Stimulated activated CD4-positive, alpha-beta T cell treated with anti-CD3 and anti-CD28 coated beads, TNF-alpha, amount 100 ng/mL, for 24 hours (primary cell): ENCODE data around the gene DLGAP1.
"Not testable (repeated sequence)": the region's sequence is repeated elsewhere in the genome, so short reads cannot be mapped to it uniquely, and the experiment has no call there.

ENCODE experiments used
- DNase-seq, 3 experiments: peaks; one replicate each; pipeline ENCODE4 v3.0.0-alpha.2; 2020; ENCODE audit warnings: low read depth in 3 of 3

DLGAP1 gene

DNA sequence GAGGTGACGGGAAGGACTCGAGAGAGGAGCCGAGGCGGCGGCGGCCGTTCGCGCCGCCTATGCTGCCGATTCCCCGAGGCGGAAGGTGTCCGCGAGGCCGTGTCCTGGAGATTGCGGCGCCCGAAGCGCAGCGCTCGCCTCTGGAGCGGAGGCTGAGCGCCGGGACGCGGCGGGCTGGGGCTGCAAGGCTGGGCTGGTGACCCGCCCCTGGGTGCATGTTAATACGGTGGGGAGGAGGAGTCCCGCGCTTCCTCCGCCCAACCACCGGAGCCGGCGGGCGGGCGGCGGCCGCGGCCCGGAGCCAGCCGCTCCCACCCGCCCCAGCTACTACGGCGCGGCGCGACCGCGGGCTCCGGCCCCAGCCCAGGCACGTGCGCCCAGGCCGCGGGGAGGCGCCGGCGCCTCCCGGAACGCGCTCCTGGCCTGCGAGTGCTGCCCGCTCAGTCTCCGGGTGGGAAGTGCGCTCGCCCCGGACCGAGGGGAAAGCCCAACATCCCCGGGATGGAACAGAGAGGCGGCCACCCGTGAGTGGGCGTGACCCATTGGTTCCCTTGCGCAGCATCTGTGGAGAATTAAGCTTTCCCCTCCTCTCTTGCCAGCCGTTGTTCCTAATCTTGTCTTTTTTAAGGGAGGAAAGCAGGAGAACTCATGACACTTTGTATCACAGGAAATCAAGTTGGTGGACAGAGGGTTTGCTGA, at the start of gene DLGAP1:
DLGAP1 (minus strand) TSS at position 195 of the 699 bp plus-strand sequence.
- DNase-seq, result peak in 1 of 3 experiments; percentile 2

DNA sequence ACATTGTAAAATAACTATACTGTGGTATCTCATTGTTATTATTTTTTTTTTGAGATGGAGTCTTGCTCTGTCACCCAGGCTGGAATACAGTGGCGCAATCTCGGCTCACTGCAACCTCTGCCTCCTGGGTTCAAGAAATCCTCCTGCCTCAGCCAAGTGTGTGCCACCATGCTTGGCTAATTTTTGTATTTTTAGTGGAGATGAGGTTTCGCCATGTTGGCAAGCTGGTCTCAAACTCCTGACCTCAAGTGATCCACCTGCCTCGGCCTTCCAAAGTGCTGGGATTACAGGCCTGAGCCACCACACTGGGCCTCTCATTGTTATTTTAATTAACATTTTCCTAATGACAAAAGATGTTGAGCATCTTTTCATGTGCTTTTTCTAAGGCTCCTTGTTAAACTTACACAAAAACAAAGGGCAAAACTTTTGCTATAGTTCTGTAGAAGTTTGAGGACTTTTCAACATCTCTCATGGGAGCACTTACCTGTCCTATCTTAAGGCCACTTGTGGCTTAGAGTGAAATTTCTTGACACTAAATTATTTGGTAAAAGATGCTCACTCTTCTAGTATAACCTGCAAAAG, 39.7 kb upstream of the DLGAP1 start:
- DNase-seq, result not testable (repeated sequence)

DNA sequence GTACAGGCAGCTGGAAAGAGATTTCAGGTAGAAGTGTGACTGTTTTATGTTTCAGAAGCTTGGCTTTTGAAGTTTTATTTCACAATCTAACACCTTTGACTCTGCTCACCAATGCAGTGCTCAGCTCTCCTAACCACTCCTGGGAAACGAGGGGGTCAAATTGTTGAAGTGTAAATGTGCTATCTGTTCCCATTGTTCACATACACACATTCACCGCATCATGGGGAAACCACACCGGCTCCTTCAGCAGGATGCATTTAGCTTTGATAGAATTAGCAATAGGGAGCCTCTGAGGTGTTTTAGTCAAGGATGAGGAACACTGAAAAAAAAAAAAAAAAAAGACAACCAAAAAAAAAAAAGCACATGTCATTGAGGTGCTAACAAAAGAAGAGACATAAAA, 13.4 kb upstream of the DLGAP1 start:
- no peak for DNase-seq

DNA sequence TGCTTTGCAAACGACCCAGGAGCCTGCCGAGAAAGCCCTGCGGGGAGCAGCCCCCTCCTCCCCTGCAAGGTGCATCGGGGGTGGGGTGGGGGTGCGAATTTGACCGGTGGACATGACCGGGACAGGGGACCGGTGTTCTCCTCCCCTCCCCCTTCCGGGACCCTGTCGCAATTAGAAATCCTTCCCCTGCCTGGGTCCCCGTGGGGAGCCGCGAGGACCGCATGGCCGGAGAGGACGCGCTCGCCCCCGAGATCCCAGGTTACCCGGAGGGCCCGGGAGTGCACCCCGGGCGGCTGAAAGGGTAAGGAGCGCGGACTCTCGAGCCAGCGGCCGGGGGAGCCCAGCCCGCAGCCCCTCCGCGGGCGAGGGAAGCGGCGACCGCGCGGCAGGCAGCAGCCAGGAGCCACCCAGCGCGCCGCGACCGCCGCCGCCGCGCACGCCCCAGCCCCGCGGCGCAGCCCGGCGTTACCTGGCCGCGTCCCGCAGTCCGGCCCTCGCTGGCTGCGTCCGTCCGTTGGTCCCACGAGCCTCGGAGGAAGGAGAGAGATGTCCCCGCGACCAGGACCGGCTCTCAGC, 482 bp downstream of the DLGAP1 start:
- DNase-seq, result no peak

DNA sequence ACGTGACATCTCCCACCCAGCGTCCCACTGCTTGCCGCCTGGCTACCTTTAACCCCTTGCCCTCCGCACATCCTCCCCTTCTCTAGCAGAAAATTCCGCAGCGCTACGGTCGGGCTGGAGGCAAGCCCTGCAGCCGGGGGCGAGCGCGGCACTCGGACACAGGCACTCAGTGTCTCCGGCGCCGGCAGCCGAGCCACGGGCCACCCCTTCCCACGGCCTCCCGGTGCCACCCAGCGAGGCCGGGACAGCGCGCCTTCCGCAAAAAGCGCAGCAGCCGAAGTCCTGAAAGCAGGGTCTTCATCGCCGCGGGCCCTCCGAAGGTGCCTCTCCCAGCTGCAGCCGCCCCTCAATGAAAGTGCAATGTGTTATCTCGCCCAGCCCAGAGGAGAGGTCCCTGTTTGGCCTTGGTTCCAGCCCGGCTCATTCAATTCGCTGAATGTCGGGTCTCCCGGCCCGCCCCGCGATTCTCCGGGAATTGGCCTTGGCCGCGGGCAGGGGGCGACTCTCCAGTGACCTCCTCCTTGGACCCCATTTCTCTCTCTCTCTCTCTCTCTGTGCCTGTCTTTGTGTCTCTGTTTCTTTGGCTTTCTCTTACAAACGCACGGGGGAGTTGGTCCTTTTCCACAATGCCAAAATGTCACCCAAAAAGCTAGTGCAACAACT, 1.1 kb downstream of the DLGAP1 start:
- DNase-seq, result no peak

DNA sequence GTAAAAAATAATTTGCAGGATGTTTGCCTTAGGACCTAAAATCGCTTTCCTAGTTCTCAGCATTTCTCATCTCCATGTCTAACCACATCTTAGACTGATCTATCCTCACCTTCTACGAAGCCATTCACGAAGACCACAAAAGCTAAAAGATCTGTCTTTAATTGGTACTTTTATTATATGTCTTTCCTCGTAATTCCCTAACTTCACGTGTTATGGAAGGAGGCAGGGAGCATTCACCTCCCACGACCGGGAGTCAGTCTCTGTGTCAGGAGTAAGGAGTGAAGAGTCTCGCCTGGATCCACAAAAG, 1.6 kb downstream of the DLGAP1 start:
- DNase-seq, result no peak

DNA sequence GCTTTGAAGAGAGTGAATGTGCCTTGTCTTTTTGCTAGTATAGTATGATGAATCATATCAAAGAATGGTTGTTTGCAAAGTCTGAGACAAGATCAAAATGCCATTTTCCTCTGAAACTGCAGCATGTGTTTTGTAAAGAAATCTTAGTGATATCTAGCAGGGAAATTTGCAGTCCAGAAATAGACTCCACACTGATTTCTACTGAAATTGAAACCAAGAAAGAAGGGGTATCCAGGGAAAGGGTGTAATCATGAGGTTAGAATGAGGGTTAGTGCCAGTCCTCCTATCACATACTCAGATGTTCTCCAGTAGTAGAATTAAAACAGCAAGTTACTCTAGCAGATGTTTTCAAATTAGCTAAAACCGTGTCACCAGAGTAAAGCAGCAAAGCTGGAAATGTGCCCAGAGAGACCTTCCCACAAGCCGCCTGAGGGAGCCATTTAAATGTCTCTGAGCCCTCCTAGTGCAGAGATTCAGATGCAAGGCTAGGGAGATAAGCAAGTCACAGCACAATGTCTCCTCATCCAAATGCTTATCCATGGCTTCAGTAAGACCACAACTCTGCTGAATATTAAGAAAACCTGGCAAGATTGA, 4.9 kb downstream of the DLGAP1 start:
- no peak for DNase-seq

DNA sequence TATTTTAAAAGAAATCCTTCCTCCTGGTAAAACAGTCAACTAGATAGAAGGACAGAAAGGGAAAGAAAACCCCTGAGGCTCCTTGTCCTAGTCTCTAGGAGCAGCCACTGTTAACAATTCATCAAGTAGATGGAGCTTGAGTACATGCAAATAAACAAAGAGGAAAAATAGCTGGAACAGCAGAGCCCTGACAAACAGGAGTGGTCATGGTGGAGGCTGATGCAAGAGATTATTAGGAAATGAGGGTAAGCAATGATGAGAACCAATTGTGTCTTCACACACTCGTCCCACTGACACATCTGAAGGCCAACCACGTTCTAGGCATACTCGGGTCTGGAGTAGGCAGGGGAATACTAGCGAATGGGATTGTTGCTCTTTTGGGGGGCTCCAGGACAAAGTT, 9.2 kb downstream of the DLGAP1 start:
- no peak for DNase-seq

DNA sequence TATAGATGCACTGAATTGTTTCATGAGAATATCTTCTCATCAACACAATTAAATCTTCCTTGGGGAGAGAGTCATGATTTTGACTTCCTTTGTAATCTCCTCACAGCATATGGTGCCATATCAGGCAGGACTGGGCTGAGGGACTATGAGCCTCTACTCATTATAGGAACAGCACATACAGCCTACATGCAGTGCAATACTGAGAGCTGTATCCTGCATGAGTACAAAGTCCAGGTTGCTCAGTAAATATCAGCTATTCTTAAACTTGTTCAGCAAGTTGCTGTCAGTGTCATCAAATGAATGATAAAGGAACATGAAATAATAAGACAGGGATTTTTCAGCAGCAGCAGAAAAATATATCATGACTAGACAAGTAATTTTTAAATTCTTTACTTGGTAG, 10.8 kb downstream of the DLGAP1 start:
- DNase-seq, result no peak

DNA sequence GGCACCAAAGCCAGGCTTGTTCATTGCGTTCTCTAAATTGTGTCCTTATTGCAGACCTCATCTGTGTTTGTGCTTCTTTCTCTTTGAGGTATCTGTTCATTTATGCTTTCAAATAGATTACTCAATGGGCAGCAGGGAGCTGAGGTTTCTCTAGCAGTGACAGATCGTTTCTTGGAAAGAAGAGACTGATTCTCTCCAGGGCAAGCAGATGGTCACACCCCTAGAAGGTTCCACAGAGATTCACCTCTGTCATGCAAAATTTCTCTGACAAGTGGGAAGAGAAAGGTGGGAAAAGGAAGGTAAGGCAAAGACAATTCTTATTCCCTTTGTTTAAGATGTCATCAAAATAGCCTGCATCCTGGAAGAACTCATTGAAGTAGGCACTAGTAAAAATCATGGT, 14.0 kb downstream of the DLGAP1 start:
- no peak for DNase-seq

DNA sequence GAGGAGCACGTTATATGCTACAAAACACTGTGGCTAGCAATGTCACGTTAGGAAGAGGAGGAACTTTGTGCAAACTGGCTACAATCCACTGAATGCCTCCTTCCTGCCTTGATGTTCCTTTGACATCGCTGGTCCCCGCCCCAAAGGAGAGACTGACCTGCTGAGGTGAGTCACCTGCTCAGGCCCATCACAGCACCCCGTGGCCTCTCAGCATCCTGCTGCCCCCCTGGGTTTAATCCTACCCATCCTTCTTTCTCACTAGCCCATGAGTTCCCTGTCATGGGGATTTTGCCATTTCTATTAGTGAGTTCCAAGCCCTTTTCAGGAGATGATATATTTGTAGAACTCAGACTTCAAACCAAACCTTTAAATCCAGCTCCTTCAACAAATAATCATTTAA, 16.2 kb downstream of the DLGAP1 start:
- DNase-seq, result no peak

DNA sequence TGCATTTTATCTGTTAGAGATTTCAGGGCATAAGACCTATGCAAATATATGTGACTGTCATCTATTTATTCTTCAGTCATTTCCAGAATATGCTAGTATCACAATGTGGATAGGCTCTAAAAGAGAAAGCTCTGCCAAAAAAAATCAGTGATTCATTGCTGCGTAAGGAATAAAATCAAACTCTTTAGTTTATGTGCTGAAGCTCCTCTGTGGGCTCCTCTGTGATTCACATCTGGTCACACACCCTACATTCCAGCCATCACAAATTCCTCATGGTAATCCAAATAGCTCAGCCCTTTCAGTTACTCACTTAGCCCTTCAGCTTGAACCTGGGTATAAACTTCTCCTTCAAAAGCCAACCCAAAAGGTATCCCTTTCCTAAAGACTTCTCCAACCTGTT, 21.4 kb downstream of the DLGAP1 start:
- DNase-seq, result no peak

DNA sequence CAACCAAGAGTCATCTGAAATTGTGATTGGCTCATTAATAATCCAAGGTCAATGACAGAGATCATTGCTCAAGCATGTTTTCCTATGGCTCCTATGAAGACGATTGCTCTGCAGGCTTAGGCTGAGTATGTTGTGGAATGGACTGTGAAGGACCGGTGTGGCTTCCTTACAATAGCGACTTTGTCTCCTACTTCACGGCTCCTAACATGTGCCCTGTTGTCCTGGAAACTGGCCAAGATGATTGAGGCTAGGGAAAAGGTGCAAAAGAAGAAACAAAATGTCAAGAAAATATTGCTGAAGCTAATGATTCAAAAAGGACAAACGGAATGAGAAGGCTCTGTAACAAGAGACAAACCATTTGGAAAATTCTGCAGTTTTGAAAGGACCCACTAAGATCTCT, 24.3 kb downstream of the DLGAP1 start:
- no peak for DNase-seq

DNA sequence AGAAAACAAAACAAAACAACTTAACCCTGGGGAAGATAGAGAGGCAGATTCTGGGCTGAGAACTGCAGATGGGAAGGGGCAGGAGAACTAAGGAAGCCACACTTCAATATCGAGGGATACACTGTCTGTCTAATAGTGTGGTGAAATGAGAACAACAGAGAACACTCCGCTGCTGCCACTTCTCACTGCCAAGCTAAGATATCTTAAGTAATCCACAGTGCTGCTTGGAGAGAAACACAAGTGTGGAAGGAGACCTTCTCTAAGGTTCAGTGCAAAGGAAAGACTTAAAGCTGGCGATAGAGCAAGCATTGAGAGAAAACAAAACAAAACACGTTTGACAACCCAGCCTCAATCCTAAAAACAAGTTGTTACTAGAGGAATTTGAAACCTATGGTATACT, 37.4 kb downstream of the DLGAP1 start:
- DNase-seq, result no peak

DNA sequence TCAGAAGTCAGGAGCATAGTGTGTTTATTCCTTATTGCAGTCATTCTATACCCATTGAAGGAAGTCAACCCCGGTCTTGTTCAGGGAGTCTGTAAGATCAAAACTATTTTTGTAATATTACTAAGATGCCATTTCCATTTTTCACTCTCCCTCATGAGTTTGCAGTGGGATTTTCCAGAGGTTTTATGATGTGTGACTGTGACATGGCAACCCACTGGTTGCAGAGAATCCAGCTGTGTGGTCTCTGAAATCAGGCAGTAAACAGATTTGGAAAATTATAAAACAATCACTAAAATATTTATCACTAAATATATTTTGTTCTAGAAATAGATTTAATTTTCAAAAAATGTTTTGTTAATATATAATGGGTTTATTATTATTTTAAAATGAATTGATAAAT, 38.1 kb downstream of the DLGAP1 start:
- DNase-seq, result no peak

DNA sequence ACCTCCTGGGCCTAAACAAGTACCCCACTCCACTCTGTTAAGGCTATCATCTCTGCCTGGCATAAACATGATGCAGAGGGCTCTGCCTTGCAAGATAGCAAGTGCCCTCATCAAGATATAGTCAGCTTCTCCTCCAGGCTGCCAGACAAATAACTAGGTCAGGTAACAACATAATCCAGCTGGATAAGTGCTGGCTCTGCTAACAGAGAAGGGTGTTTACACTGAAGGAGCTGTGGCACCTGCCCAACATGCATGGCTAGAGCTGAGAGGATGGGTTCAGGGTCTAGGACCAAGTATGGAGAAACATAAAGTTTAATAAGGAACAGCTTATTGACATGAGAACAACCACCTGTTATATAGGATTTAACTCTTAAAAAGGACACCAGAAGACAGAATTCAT, 42.8 kb downstream of the DLGAP1 start:
- no peak for DNase-seq

DNA sequence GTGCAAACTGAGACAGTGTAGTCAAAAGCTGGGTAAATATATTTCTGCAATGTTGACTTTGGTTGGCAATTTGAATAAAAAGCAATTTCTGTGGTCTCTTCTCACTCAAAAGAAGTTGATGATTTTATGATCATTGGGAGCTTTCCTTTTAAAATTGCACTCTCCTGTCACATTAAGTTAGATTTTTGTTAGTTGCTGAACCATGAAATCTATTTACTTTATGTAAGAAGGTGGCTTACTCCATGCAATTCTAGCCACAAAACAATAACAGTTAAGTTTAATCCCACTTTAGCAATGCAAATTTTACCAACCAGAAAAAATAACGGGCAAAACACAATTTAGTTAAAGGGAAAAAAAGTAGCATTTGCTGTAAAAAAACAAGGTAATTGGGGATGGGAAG, 48.3 kb downstream of the DLGAP1 start:
- DNase-seq, result no peak

DNA sequence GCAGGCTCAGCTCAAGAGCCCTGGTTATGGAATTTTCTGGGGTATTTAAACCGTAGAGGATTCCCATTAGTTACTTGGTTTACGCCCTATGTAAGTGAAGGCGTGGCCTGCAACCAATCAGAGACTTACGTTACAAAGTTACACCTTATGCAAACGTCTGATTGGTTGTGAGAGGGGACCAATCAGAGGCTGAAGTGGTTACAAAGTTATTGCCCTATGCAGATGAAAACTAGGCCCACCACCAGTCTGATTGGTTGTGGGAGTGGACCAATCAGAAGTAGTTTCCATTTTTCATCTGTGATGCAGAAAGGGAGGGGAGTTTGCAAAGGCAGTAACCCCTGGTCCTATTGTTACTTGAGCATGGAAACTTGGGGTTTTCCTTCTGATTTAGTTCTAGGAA, 49.1 kb downstream of the DLGAP1 start:
- no peak for DNase-seq

DNA sequence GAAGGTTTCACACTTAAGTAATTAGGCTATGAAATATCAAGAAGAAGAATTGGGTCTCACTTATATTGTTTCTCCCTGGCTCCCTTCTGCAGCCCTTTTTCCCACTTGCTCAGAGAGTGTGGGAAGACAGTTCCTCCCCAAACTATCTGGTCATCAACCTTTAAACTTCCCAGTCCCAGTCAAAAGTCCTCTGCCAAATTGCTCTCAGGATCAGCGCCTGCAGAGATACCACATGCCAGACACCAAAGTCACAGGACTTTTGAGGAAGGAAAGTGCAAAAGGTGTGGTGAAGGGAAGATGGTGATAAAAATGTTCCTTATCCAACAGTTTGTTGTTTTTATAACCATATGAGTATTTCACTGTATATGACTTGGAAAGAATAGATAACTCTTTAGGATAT, 51.3 kb downstream of the DLGAP1 start:
- no peak for DNase-seq

DNA sequence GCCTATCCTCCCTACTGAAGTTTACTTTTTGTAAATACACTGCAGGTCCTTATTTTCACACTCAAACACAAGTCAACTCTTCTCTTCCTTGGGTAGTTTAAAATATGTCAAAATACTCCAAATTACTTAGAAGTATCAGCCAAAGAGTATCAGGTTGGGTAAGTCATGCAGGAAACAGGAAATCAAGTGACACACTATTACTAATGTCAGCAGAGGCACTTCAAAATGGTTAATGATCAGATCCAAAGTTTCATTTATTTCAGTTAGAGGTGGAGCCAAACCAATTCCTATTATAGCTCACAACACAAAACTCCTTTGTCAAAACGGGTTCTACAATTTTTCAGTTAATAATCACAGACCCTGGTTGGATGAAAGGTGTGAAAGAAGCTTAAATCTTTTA, 54.2 kb downstream of the DLGAP1 start:
- no peak for DNase-seq

DNA sequence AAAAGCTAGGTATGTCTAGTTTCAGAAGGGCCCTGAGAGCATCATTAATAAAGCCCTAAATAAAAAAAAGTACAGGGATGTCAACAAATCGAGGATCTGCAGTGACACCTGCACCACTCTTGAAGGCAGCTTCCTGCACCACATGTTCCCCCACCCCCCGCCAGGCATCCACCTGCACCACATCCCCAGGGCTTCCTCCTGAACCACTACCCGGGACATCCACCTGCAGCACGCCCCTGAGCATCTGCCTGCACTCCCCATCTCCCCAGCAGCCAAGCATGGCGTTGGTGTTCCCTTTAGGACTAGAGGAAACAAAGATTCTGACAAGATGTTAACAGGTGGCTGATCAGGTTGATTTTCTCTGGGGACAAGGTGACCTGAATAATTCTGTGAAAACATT, 55.2 kb downstream of the DLGAP1 start:
- no peak for DNase-seq

DNA sequence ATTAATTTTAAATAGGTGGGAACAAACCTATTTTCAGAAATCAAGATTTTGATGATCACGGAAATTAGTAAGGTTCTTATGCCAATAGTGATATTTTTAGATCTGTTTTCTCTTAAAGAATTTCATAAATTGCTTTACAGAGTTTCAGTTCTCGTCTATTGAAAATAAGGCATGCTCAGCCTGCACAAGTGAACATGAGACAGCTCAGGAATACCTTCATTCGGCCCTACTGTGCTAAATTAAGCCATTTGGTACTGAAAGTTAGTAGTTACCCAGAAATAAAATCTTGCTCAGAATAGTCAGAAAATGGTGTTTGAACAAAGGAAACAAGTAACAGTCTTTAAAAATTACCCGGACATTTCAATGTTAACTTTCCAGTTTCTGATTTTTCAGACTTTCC, 60.4 kb downstream of the DLGAP1 start:
- no peak for DNase-seq

DNA sequence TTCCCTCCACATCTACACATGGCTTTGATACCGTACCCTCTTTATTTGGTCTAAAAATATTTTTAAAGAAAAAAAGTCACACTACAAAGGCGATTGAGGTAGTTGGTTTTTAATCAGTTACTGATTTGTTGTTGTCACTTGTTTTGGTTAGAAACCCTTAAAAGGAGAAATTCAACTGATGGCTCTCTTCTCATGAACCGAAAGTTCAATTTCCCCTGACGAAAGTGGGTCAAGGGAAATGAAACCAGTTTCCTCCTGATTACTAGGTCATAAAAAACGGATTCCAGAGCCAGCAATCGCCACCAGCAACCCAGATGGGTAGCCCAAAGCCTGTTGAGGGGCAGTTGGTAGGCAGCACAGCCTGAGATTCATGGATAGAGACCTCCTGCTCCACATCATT, 63.2 kb downstream of the DLGAP1 start:
- no peak for DNase-seq
